ENCODE data around the gene DNMT3B. TPM values are rescaled to one million over a fixed set of nuclear protein-coding genes. Genes with fewer than 3 reads are reported as not detected.

Gene DNMT3B
- total and polyA plus RNA-seq, 9 of the 15 experiments (the other 6 are each of a cell fraction or from before 2014, with no cell fraction given): 9.3 to 74.8 (median 49.1) TPM

- TF ChIP-seq PATZ1 (CRISPR knock-in tag; IDR thresholded peaks at IDR 0.05; ENCODE audit: borderline replicate concordance) (no peak), ZNF518B (CRISPR knock-in tag; IDR thresholded peaks at IDR 0.05) (no peak), CBFA2T2 (conservative IDR thresholded peaks at IDR 0.05) (no peak), MAFK (IDR thresholded peaks at IDR 0.05; ENCODE audit: low read length) (no peak), HMGN3 (IDR thresholded peaks at IDR 0.05; ENCODE audit: borderline replicate concordance, extremely low read depth, insufficient read length, low read depth, low read length) (no peak), NR4A1 (CRISPR knock-in tag; IDR thresholded peaks at IDR 0.05) (no peak), NR4A1 (tag; IDR thresholded peaks at IDR 0.05) (no peak), LCOR (CRISPR knock-in tag; IDR thresholded peaks at IDR 0.05) (no peak), NCOA2 (IDR thresholded peaks at IDR 0.05; ENCODE audit: partially characterized antibody in 2 of 2) (no peak), CBFB (CRISPR knock-in tag; IDR thresholded peaks at IDR 0.05) (no peak)
Measured at GRCh38 chr20:32847964-32848363, 85.8 kb downstream of the DNMT3B start (continued).

Data from K562 (cell line).